NCI-H2029 (cell line): Measurements from ENCODE around the gene DHDH.

Experiments used
- DNase-seq: peaks from one replicate; lab custom pipeline; 2025; lab: John Stamatoyannopoulos, UW

The DHDH gene

GRCh38 chr19:48993175-48994034, 59.9 kb downstream of the DHDH start, which contains the start of the genes GYS1 and RUVBL2:
Gene GYS1 (minus strand): TSS chr19:48993309. CDS start chr19:48993112, 197 bp downstream.
Gene RUVBL2 (plus strand): TSS chr19:48993887. CDS start chr19:48993912, 25 bp downstream.
- peak; percentile 99 for DNase-seq

- no peak for DNase-seq
These were observed 60.5 kb downstream of the DHDH start for GRCh38 chr19:48994035-48994386.
